H1 (cell line): ENCODE data around the gene PRR19. TPM values are rescaled to one million over a fixed set of nuclear protein-coding genes. Genes with fewer than 3 reads are reported as not detected.
A peak's percentile ranks its signal among the peaks of the same experiment; 100 is the strongest.

Source experiments
- CTCF ChIA-PET: fragments of 300-600 bp; sonication (Branson Sonifier 250); formaldehyde crosslinking; loops from one replicate; lab custom pipeline; 2021; ENCODE audit not compliant: partially characterized antibody; lab: Charles Lee
- POLR2A ChIA-PET: fragments of 300-600 bp; sonication (Branson Sonifier 250); formaldehyde crosslinking; loops from one replicate; lab custom pipeline; 2021; ENCODE audit warnings: inconsistent platforms; ENCODE audit not compliant: partially characterized antibody; lab: Charles Lee
- DNase-seq, 2 experiments: peaks; one replicate each; pipeline versions ENCODE4 v3.0.0 to v3.0.0-alpha.2; 2010 to 2022; ENCODE audit warnings: low spot score in 2 of 2, low read depth in 1 of 2, mixed read lengths in 1 of 2
- FAIRE-seq: peaks from 2 replicates; lab custom pipeline; 2011; peaks lifted over from hg19 to GRCh38; lab: Jason Lieb, UNC
- H2AFZ ChIP-seq: 2 replicates; pipeline ENCODE4 v1.8.1; 2012; ENCODE audit warnings: low read length, inconsistent platforms
- H2AK5ac ChIP-seq: 2 replicates; pipeline ENCODE4 v1.6.1; 2013; ENCODE audit warnings: low read depth, low read length
- H2BK120ac ChIP-seq: replicated peaks from 2 replicates; pipeline ENCODE3; 2013; ENCODE audit warnings: low read depth, low read length, inconsistent platforms
- H2BK12ac ChIP-seq: 2 replicates; pipeline ENCODE4 v1.6.1; 2013; ENCODE audit warnings: low read depth, low read length
- H2BK15ac ChIP-seq: 2 replicates; pipeline ENCODE4 v1.6.1; 2013; ENCODE audit warnings: low read length
- H2BK20ac ChIP-seq: 2 replicates; pipeline ENCODE4 v1.6.1; 2013; ENCODE audit warnings: low read length
- H2BK5ac ChIP-seq: 2 replicates; pipeline ENCODE4 v1.6.1; 2013; ENCODE audit warnings: low read depth, low read length
- H3K14ac ChIP-seq: 2 replicates; pipeline ENCODE4 v1.6.1; 2013; ENCODE audit warnings: inconsistent platforms; ENCODE audit not compliant: insufficient read length
- H3K18ac ChIP-seq: 2 replicates; pipeline ENCODE4 v1.6.1; 2013; ENCODE audit warnings: low read length; ENCODE audit errors: extremely low read depth
- H3K23ac ChIP-seq: 2 replicates; pipeline ENCODE4 v1.6.1; 2013; ENCODE audit warnings: inconsistent platforms; ENCODE audit not compliant: insufficient read length
- H3K23me2 ChIP-seq: 2 replicates; pipeline ENCODE4 v1.6.1; 2013; ENCODE audit warnings: low read depth, low read length
- H3K27ac ChIP-seq: 2 replicates; pipeline ENCODE4 v1.6.1; 2011; ENCODE audit warnings: low read depth, low read length, inconsistent platforms
- H3K27me3 ChIP-seq, 4 experiments: replicated peaks in 1 of 4; 1 replicate in 1 of 4; 2 replicates in 3 of 4; pipeline versions ENCODE4 v1.6.1 to v1.8.1; 2011 to 2013; ENCODE audit warnings: low read length in 3 of 4, mild to moderate bottlenecking in 3 of 4, inconsistent platforms in 2 of 4, mixed read lengths in 2 of 4, moderate library complexity in 1 of 4; ENCODE audit not compliant: control insufficient read depth in 3 of 4, insufficient read depth in 3 of 4; ENCODE audit errors: extremely low read depth in 1 of 4
- H3K36me3 ChIP-seq, 4 experiments: 2 replicates each; pipeline versions ENCODE4 v1.6.1 to v1.8.1; 2011 to 2013; ENCODE audit warnings: mild to moderate bottlenecking in 4 of 4, low read length in 3 of 4, moderate library complexity in 2 of 4, control low read depth in 1 of 4, inconsistent platforms in 1 of 4; ENCODE audit not compliant: insufficient read depth in 4 of 4, control insufficient read depth in 2 of 4
- H3K4ac ChIP-seq: replicated peaks from 2 replicates; pipeline ENCODE3; 2013; ENCODE audit warnings: low read length, low read depth, mixed read lengths, inconsistent platforms; ENCODE audit not compliant: insufficient read length
- H3K4me1 ChIP-seq, 4 experiments: replicated peaks in 1 of 4; 1 replicate in 1 of 4; 2 replicates in 3 of 4; pipeline versions ENCODE4 v1.6.1 to v1.8.1; 2011 to 2013; ENCODE audit warnings: low read length in 3 of 4, inconsistent platforms in 2 of 4, mixed read lengths in 1 of 4; ENCODE audit not compliant: insufficient read depth in 4 of 4, control insufficient read depth in 3 of 4
- H3K4me2 ChIP-seq, 2 experiments: 2 replicates each; pipeline versions ENCODE4 v1.6.1 to v1.8.1; 2011 to 2013; ENCODE audit warnings: low read depth in 2 of 2, low read length in 2 of 2, control low read depth in 1 of 2, inconsistent platforms in 1 of 2, mild to moderate bottlenecking in 1 of 2; ENCODE audit not compliant: insufficient read depth in 1 of 2
- H3K4me3 ChIP-seq, 4 experiments: fragments of 200-600, 300-600 bp in 1 of 4; sonication (generic), shearing (Covaris generic), sonication (Bioruptor Twin) in 1 of 4; 2 replicates each; pipeline versions ENCODE4 v1.5.1 to v1.8.1; 2011 to 2016; ENCODE audit warnings: low read length in 4 of 4, low read depth in 3 of 4, control low read depth in 2 of 4, inconsistent platforms in 2 of 4, mild to moderate bottlenecking in 2 of 4, mixed read lengths in 1 of 4, moderate library complexity in 1 of 4; ENCODE audit not compliant: insufficient read depth in 2 of 4; ENCODE audit errors: extremely low read depth in 1 of 4
- H3K56ac ChIP-seq: replicated peaks from 2 replicates; pipeline ENCODE3; 2013; ENCODE audit warnings: low read depth, mild to moderate bottlenecking, mixed read lengths, low read length, inconsistent platforms; ENCODE audit not compliant: insufficient read length
- H3K79me1 ChIP-seq: 2 replicates; pipeline ENCODE4 v1.6.1; 2013; ENCODE audit warnings: low read depth, low read length, control low read depth
- H3K79me2 ChIP-seq, 2 experiments: 2 replicates each; pipeline versions ENCODE4 v1.6.1 to v1.8.1; 2012 to 2013; ENCODE audit warnings: low read length in 2 of 2, mild to moderate bottlenecking in 2 of 2, inconsistent platforms in 1 of 2; ENCODE audit not compliant: insufficient read depth in 2 of 2, control insufficient read depth in 1 of 2
- H3K9ac ChIP-seq, 4 experiments: replicated peaks in 1 of 4; 1 replicate in 1 of 4; 2 replicates in 3 of 4; pipeline versions ENCODE4 v1.6.1 to v1.8.1; 2011 to 2013; ENCODE audit warnings: low read depth in 3 of 4, low read length in 3 of 4, control low read depth in 2 of 4, mild to moderate bottlenecking in 2 of 4, moderate library complexity in 2 of 4, inconsistent platforms in 1 of 4; ENCODE audit errors: extremely low read depth in 1 of 4
- H3K9me3 ChIP-seq, 2 experiments: 2 replicates each; pipeline versions ENCODE4 v1.6.1 to v1.8.1; 2012 to 2013; ENCODE audit warnings: mild to moderate bottlenecking in 2 of 2, moderate library complexity in 2 of 2, control low read depth in 1 of 2, inconsistent platforms in 1 of 2, low read depth in 1 of 2, low read length in 1 of 2, mixed read lengths in 1 of 2; ENCODE audit not compliant: insufficient read depth in 2 of 2
- H4K20me1 ChIP-seq, 2 experiments: replicated peaks in 1 of 2; 2 replicates each; pipeline versions ENCODE3 to v1.8.1; 2011 to 2013; ENCODE audit warnings: inconsistent platforms in 2 of 2, low read length in 2 of 2, mild to moderate bottlenecking in 1 of 2; ENCODE audit not compliant: insufficient read depth in 2 of 2, control insufficient read depth in 1 of 2
- H4K5ac ChIP-seq: 2 replicates; pipeline ENCODE4 v1.6.1; 2013; ENCODE audit warnings: low read length, low read depth, mixed read lengths, inconsistent platforms; ENCODE audit not compliant: insufficient read length
- H4K8ac ChIP-seq: 2 replicates; pipeline ENCODE4 v1.8.0; 2013; ENCODE audit warnings: mild to moderate bottlenecking, moderate library complexity, low read length, inconsistent platforms; ENCODE audit not compliant: insufficient read depth; ENCODE audit errors: extremely low read depth
- H4K91ac ChIP-seq: replicated peaks from 2 replicates; pipeline ENCODE3; 2013; ENCODE audit warnings: low read length, mixed read lengths, inconsistent platforms; ENCODE audit not compliant: insufficient read length
- CEBPB ChIP-seq: IDR thresholded peaks from 2 replicates; pipeline ENCODE4 v1.6.1; 2012; ENCODE audit warnings: low read depth, low read length
- EGR1 ChIP-seq: IDR thresholded peaks from 2 replicates; pipeline ENCODE4 v1.6.1; 2011; ENCODE audit warnings: low read depth, low read length, borderline replicate concordance
- GTF2F1 ChIP-seq: IDR thresholded peaks from 2 replicates; pipeline ENCODE4 v1.6.1; 2012; ENCODE audit warnings: low read depth, low read length, improper control_type of control experiment, borderline replicate concordance
- SIRT6 ChIP-seq: IDR thresholded peaks from one replicate; pipeline ENCODE4 v1.7.1; 2012; ENCODE audit warnings: low read length, inconsistent platforms
- SUZ12 ChIP-seq: fragments of 200-600 bp; sonication (generic); IDR thresholded peaks from 2 replicates; pipeline ENCODE4 v1.6.1; 2012; ENCODE audit warnings: mild to moderate bottlenecking, inconsistent platforms, low read length, moderate library complexity, mixed read lengths
- TBP ChIP-seq: IDR thresholded peaks from 2 replicates; pipeline ENCODE4 v1.6.1; 2011; ENCODE audit warnings: low read depth, low read length, improper control_type of control experiment
- USF2 ChIP-seq: IDR thresholded peaks from 2 replicates; pipeline ENCODE4 v1.6.1; 2011; ENCODE audit warnings: low read length, improper control_type of control experiment
- WGBS, 2 experiments: shearing (Covaris generic) in 1 of 2; methylation state at CpG; one replicate each; pipeline versions ENCODE4 v1.1.6 to v1.1.7; 2013 to 2015; ENCODE audit warnings: low lambda C conversion rate in 2 of 2, mixed read lengths in 2 of 2, inconsistent platforms in 1 of 2, low coverage in 1 of 2, missing lambda C conversion rate in 1 of 2; ENCODE audit not compliant: insufficient replicate concordance in 2 of 2, insufficient coverage in 1 of 2, insufficient read length in 1 of 2; ENCODE audit errors: extremely low coverage in 1 of 2, missing lambda C conversion rate in 1 of 2; 5-methylcytosine and 5-hydroxymethylcytosine counted together
- polyA plus RNA-seq, 7 experiments: library from polyadenylated mRNA; depleted of rRNA in 3 of 7; stranded (reverse) in 5 of 7; unstranded in 2 of 7; fragments of >200 nt in 5 of 7; fragments of 200-250 nt in 2 of 7; gene quantifications; 1 replicate in 5 of 7; 2 replicates in 1 of 7; 4 replicates in 1 of 7; pipeline versions ENCODE4 v1.2.1 to v1.2.3, GENCODE V29; 2011 to 2013; ENCODE audit warnings: missing spikeins in 2 of 7, mixed read lengths in 2 of 7
- total RNA-seq: library from RNA; stranded (reverse); fragmentation: NEBNext Ultra II Directional; extraction: Animal tissue kit (Norgen Biotek cat#: 25700); gene quantifications from 2 replicates; pipeline ENCODE4 v1.2.1, GENCODE V29; 2021

Gene PRR19
- total and polyA plus RNA-seq, 2 of the 8 experiments (the other 6 are each of a cell fraction or from before 2014, with no cell fraction given): 7.2 to 7.5 TPM

- FAIRE-seq (no peak), DNase-seq (no peak)
- Histone ChIP-seq H4K91ac (no peak overlapping the region), H2BK5ac (peak overlapping the region; percentile 16; the same call in 1 of the 2 replicates), H4K20me1 (peaks cover 0 to 12% of the 10 kb centered on the region in 2 experiments), H3K27me3 (no peaks in the 10 kb centered on the region), H4K5ac (no peak overlapping the region), H3K4me1 (peaks cover 0 to 2% (median under 1%) of the 10 kb centered on the region in 4 experiments; a peak in 5 of 7 replicates), H2BK12ac (no peak overlapping the region), H3K4me2 (no peak overlapping the region), H2BK15ac (no peak overlapping the region), H4K8ac (no peak overlapping the region), H3K27ac (no peak overlapping the region), H2BK20ac (no peak overlapping the region), H3K18ac (no peak overlapping the region), H2AK5ac (no peak overlapping the region), H3K4ac (no peak overlapping the region), H3K79me1 (peaks cover 2% of the 10 kb centered on the region; the same call in 1 of the 2 replicates), H3K4me3 (no peak overlapping the region), H3K9me3 (no peaks in the 10 kb centered on the region), H2AFZ (no peak overlapping the region), H3K14ac (no peak overlapping the region), H3K23ac (no peak overlapping the region), H3K56ac (no peak overlapping the region), H3K23me2 (no peaks in the 10 kb centered on the region), H2BK120ac (no peak overlapping the region), H3K79me2 (no peaks in the 10 kb centered on the region), H3K36me3 (peaks cover 0 to 46% (median 33%) of the 10 kb centered on the region in 4 experiments; a peak in 6 of 8 replicates), H3K9ac (no peak overlapping the region)
- ChIA-PET POLR2A (interaction anchor here (0.5 to 4.1 kb wide), 9 partner anchors 8 to 212 kb away, joined by 3 to 20 read pairs (median 4); no protein-coding TSS in a partner anchor), CTCF (interaction anchor here (1.0 to 10.6 kb wide), 11 partner anchors 8 to 79 kb away, joined by 3 to 155 read pairs (median 8); partner anchors contain the start of gene GSK3A)
- 93% methylated on average over 21 of the region's 24 CpGs; no CpG with 5 or more reads in 1 of the 2 experiments for WGBS, 2 experiments
- TF ChIP-seq USF2 (no peak), GTF2F1 (no peak), SUZ12 (no peak), TBP (no peak), EGR1 (no peak), SIRT6 (no peak), CEBPB (no peak)
Measured at GRCh38 chr19:42294471-42295137, 7.3 kb upstream of the PRR19 start.
